ENCODE results near the gene ARRDC1. TPM values are rescaled to one million over a fixed set of nuclear protein-coding genes. Genes with fewer than 3 reads are reported as not detected.

The ARRDC1 gene
- total RNA-seq, 5 donors from 2014 or later (not counting 1 experiment from before 2014, with no cell fraction given): 54.7 to 123 (median 103) TPM

GRCh38 chr9:137569609-137570203 is 35.8 kb upstream of the ARRDC1 start:
- H3K27ac ChIP-seq (ENCODE audit: low read length): no peak overlapping the region
- H3K9me3 ChIP-seq: no peaks in the 10 kb centered on the region
- no peaks in the 10 kb centered on the region for H3K4me1 ChIP-seq (ENCODE audit: control insufficient read depth in 1 of 2, extremely low read depth in 1 of 2, insufficient read depth in 2 of 2, low read length in 2 of 2)
- Mint-ChIP-seq H3K27ac (no peak overlapping the region), H3K4me3 (no peak overlapping the region), H3K4me1 (peaks cover 7 to 15% (median 7%) of the 10 kb centered on the region in 3 donors), H3K9me3 (no peaks in the 10 kb centered on the region), H3K27me3 (no peaks in the 10 kb centered on the region), H3K36me3 (peaks cover 17% of the 10 kb centered on the region)
- no peaks in the 10 kb centered on the region for H3K27me3 ChIP-seq (replicated peaks in 1 of 2; ENCODE audit: control insufficient read depth in 2 of 2, extremely low read depth in 1 of 2, insufficient read depth in 2 of 2, low read length in 1 of 2)
- H3K4me3 ChIP-seq (ENCODE audit: control insufficient read depth in 1 of 2, extremely low read depth in 1 of 2, low read length in 1 of 2): no peak overlapping the region
- ATAC-seq (replicated peaks in 1 of 4): no peak
- POLR2A ChIA-PET: no interaction called here
- CTCF ChIA-PET: no interaction called here
- WGBS (ENCODE audit: insufficient coverage): 95% methylated on average over 4 of the region's 5 CpGs
- peaks cover 10 to 35% of the 10 kb centered on the region in 2 donors for H3K36me3 ChIP-seq (ENCODE audit: control insufficient read depth in 2 of 2, extremely low read depth in 1 of 2, insufficient read depth in 1 of 2, low read length in 1 of 2)
- DNase-seq: no peak

- Histone ChIP-seq H3K27me3 (replicated peaks in 1 of 2; ENCODE audit: control insufficient read depth in 2 of 2, extremely low read depth in 1 of 2, insufficient read depth in 2 of 2, low read length in 1 of 2) (no peaks in the 10 kb centered on the region), H3K27ac (ENCODE audit: low read length) (no peak overlapping the region), H3K4me3 (ENCODE audit: control insufficient read depth in 1 of 2, extremely low read depth in 1 of 2, low read length in 1 of 2) (no peak overlapping the region), H3K4me1 (ENCODE audit: control insufficient read depth in 1 of 2, extremely low read depth in 1 of 2, insufficient read depth in 2 of 2, low read length in 2 of 2) (no peaks in the 10 kb centered on the region), H3K9me3 (no peaks in the 10 kb centered on the region), H3K36me3 (ENCODE audit: control insufficient read depth in 2 of 2, extremely low read depth in 1 of 2, insufficient read depth in 1 of 2, low read length in 1 of 2) (peaks cover 10 to 35% of the 10 kb centered on the region in 2 donors)
- ChIA-PET CTCF (no interaction called here), POLR2A (no interaction called here)
- H3K36me3 Mint-ChIP-seq: peaks cover 25% of the 10 kb centered on the region
- no peak overlapping the region for H3K4me3 Mint-ChIP-seq
- H3K4me1 Mint-ChIP-seq: peaks cover 15 to 23% (median 16%) of the 10 kb centered on the region in 3 donors
- 96% methylated on average over 2 of the region's 3 CpGs for whole genome bisulfite sequencing (ENCODE audit: insufficient coverage)
- DNase-seq (no peak), ATAC-seq (replicated peaks in 1 of 4) (no peak)
- no peaks in the 10 kb centered on the region for H3K9me3 Mint-ChIP-seq
- no peaks in the 10 kb centered on the region for H3K27me3 Mint-ChIP-seq
- peak overlapping the region in 1 of 2 donors; percentile 58 for H3K27ac Mint-ChIP-seq
Measured at GRCh38 chr9:137570566-137570965, 34.9 kb upstream of the ARRDC1 start.

GRCh38 chr9:137574192-137574591 is 31.3 kb upstream of the ARRDC1 start:
- POLR2A ChIA-PET: interaction anchor here (0.6 kb wide), 2 partner anchors 46 to 262 kb away, joined by 4 to 10 read pairs; no protein-coding TSS in a partner anchor
- H3K36me3 Mint-ChIP-seq: peaks cover 30% of the 10 kb centered on the region
- Histone ChIP-seq H3K36me3 (ENCODE audit: control insufficient read depth in 2 of 2, extremely low read depth in 1 of 2, insufficient read depth in 1 of 2, low read length in 1 of 2) (peaks cover 10 to 36% of the 10 kb centered on the region in 2 donors), H3K4me1 (ENCODE audit: control insufficient read depth in 1 of 2, extremely low read depth in 1 of 2, insufficient read depth in 2 of 2, low read length in 2 of 2) (peaks cover 9 to 29% of the 10 kb centered on the region in 2 experiments), H3K4me3 (ENCODE audit: control insufficient read depth in 1 of 2, extremely low read depth in 1 of 2, low read length in 1 of 2) (no peak overlapping the region), H3K9me3 (no peaks in the 10 kb centered on the region), H3K27ac (ENCODE audit: low read length) (no peak overlapping the region), H3K27me3 (replicated peaks in 1 of 2; ENCODE audit: control insufficient read depth in 2 of 2, extremely low read depth in 1 of 2, insufficient read depth in 2 of 2, low read length in 1 of 2) (no peaks in the 10 kb centered on the region)
- no peaks in the 10 kb centered on the region for H3K27me3 Mint-ChIP-seq
- no peak overlapping the region for H3K27ac Mint-ChIP-seq
- ATAC-seq (replicated peaks in 1 of 4) (no peak), DNase-seq (no peak)
- no peaks in the 10 kb centered on the region for H3K9me3 Mint-ChIP-seq
- H3K4me1 Mint-ChIP-seq: peaks cover 41 to 44% (median 42%) of the 10 kb centered on the region in 3 donors
- CTCF ChIA-PET: no interaction called here
- no peak overlapping the region for H3K4me3 Mint-ChIP-seq
- 96% methylated on average over 7 of the region's 10 CpGs for WGBS (ENCODE audit: insufficient coverage)

GRCh38 chr9:137575364-137575715 is 30.1 kb upstream of the ARRDC1 start:
- CTCF ChIA-PET: no interaction called here
- Mint-ChIP-seq H3K27me3 (no peaks in the 10 kb centered on the region), H3K4me3 (peak overlapping the region in 1 of 3 donors; percentile 51), H3K4me1 (peaks cover 39 to 44% (median 42%) of the 10 kb centered on the region in 3 donors), H3K36me3 (peaks cover 29% of the 10 kb centered on the region), H3K27ac (no peak overlapping the region), H3K9me3 (no peaks in the 10 kb centered on the region)
- DNase-seq: no peak
- peaks cover 10 to 35% of the 10 kb centered on the region in 2 donors for H3K36me3 ChIP-seq (ENCODE audit: control insufficient read depth in 2 of 2, extremely low read depth in 1 of 2, insufficient read depth in 1 of 2, low read length in 1 of 2)
- ATAC-seq (replicated peaks in 1 of 4): no peak
- H3K27me3 ChIP-seq (replicated peaks in 1 of 2; ENCODE audit: control insufficient read depth in 2 of 2, extremely low read depth in 1 of 2, insufficient read depth in 2 of 2, low read length in 1 of 2): no peaks in the 10 kb centered on the region
- H3K4me1 ChIP-seq (ENCODE audit: control insufficient read depth in 1 of 2, extremely low read depth in 1 of 2, insufficient read depth in 2 of 2, low read length in 2 of 2): peaks cover 9 to 32% of the 10 kb centered on the region in 2 experiments
- POLR2A ChIA-PET: no interaction called here
- no peaks in the 10 kb centered on the region for H3K9me3 ChIP-seq
- WGBS (ENCODE audit: insufficient coverage): 70% methylated on average over 8 of the region's 9 CpGs
- H3K4me3 ChIP-seq (ENCODE audit: control insufficient read depth in 1 of 2, extremely low read depth in 1 of 2, low read length in 1 of 2): no peak overlapping the region
- H3K27ac ChIP-seq (ENCODE audit: low read length): no peak overlapping the region

GRCh38 chr9:137575716-137576411 is 29.6 kb upstream of the ARRDC1 start:
- Histone ChIP-seq H3K27me3 (replicated peaks in 1 of 2; ENCODE audit: control insufficient read depth in 2 of 2, extremely low read depth in 1 of 2, insufficient read depth in 2 of 2, low read length in 1 of 2) (no peaks in the 10 kb centered on the region), H3K4me1 (ENCODE audit: control insufficient read depth in 1 of 2, extremely low read depth in 1 of 2, insufficient read depth in 2 of 2, low read length in 2 of 2) (peaks cover 9 to 32% of the 10 kb centered on the region in 2 experiments), H3K9me3 (no peaks in the 10 kb centered on the region), H3K36me3 (ENCODE audit: control insufficient read depth in 2 of 2, extremely low read depth in 1 of 2, insufficient read depth in 1 of 2, low read length in 1 of 2) (peaks cover 10 to 30% of the 10 kb centered on the region in 2 donors), H3K4me3 (ENCODE audit: control insufficient read depth in 1 of 2, extremely low read depth in 1 of 2, low read length in 1 of 2) (no peak overlapping the region), H3K27ac (ENCODE audit: low read length) (no peak overlapping the region)
- H3K9me3 Mint-ChIP-seq: no peaks in the 10 kb centered on the region
- peak overlapping the region in 2 of 3 donors; percentile 51 to 75 for H3K4me3 Mint-ChIP-seq
- ATAC-seq (replicated peaks in 1 of 4): no peak
- DNase-seq: no peak
- WGBS (ENCODE audit: insufficient coverage): 79% methylated on average over 3 of the region's 12 CpGs
- H3K27me3 Mint-ChIP-seq: no peaks in the 10 kb centered on the region
- no peak overlapping the region for H3K27ac Mint-ChIP-seq
- peaks cover 24% of the 10 kb centered on the region for H3K36me3 Mint-ChIP-seq
- ChIA-PET CTCF (no interaction called here), POLR2A (no interaction called here)
- H3K4me1 Mint-ChIP-seq: peaks cover 33 to 40% (median 37%) of the 10 kb centered on the region in 3 donors

GRCh38 chr9:137578518-137579258 is 26.8 kb upstream of the ARRDC1 start, which contains the start of gene DPH7:
DPH7 (minus strand) TSS chr9:137578925; CDS start chr9:137578777, 148 bp downstream.
- Histone ChIP-seq H3K36me3 (ENCODE audit: control insufficient read depth in 2 of 2, extremely low read depth in 1 of 2, insufficient read depth in 1 of 2, low read length in 1 of 2) (peaks cover 6 to 26% of the 10 kb centered on the region in 2 donors), H3K27me3 (replicated peaks in 1 of 2; ENCODE audit: control insufficient read depth in 2 of 2, extremely low read depth in 1 of 2, insufficient read depth in 2 of 2, low read length in 1 of 2) (no peaks in the 10 kb centered on the region), H3K27ac (ENCODE audit: low read length) (no peak within 1 kb of the TSS), H3K4me3 (ENCODE audit: control insufficient read depth in 1 of 2, extremely low read depth in 1 of 2, low read length in 1 of 2) (peak within 1 kb of the TSS; percentile 54 to 79), H3K9me3 (no peaks in the 10 kb centered on the region), H3K4me1 (ENCODE audit: control insufficient read depth in 1 of 2, extremely low read depth in 1 of 2, insufficient read depth in 2 of 2, low read length in 2 of 2) (peaks cover 9 to 32% of the 10 kb centered on the region in 2 experiments)
- peak; percentile 78 to 99 (median 94) for DNase-seq
- CTCF ChIA-PET: interaction anchor here in 1 of 2 donors (0.6 to 1.4 kb wide), 4 partner anchors 10 to 38 kb away, joined by 3 to 5 read pairs (median 4); no protein-coding TSS in a partner anchor
- Mint-ChIP-seq H3K36me3 (peaks cover 23% of the 10 kb centered on the region), H3K27ac (peak within 1 kb of the TSS; percentile 57 to 74), H3K4me3 (peak within 1 kb of the TSS; percentile 75 to 79 (median 76)), H3K27me3 (no peaks in the 10 kb centered on the region), H3K4me1 (peaks cover 32 to 40% (median 37%) of the 10 kb centered on the region in 3 donors), H3K9me3 (no peaks in the 10 kb centered on the region)
- peak; percentile 97 to 99 (median 98) for ATAC-seq (replicated peaks in 1 of 4)
- POLR2A ChIA-PET: interaction anchor here in 1 of 2 donors (0.7 kb wide), 1 partner anchor 118 kb away, joined by 6 read pairs; no protein-coding TSS in a partner anchor
- WGBS (ENCODE audit: insufficient coverage): 4% methylated on average over 82 of the region's 82 CpGs

All from T-cell (primary cell).